HepG2 (cell line): ENCODE data around the gene DAB2IP. TPM values are rescaled to one million over a fixed set of nuclear protein-coding genes. Genes with fewer than 3 reads are reported as not detected.

Source experiments
- ATAC-seq: fragments of 200-7000 bp; cut with Tn5 transposase; 3 replicates; pipeline ENCODE4 v1.9.1; 2020; ENCODE audit warnings: mild to moderate bottlenecking, moderate library complexity
- BruUV-seq: library from RNA; stranded (reverse); fragments of 400-500 nt; replicated peaks from 2 replicates; lab custom pipeline; 2021; lab: Mats Ljungman, UMichigan
- CTCF ChIA-PET: fragments of 300-600 bp; formaldehyde crosslinking; extraction: SDS; loops from one replicate; lab custom pipeline; 2021; ENCODE audit warnings: low total read pairs, inconsistent platforms, low intra/inter-chr PET ratio; lab: Yijun Ruan, JAX
- POLR2A ChIA-PET: fragments of 350-600 bp; sonication (Branson Sonifier 250); formaldehyde crosslinking; loops from one replicate; lab custom pipeline; 2020; ENCODE audit warnings: antibody characterized with exemption, inconsistent platforms; lab: Yijun Ruan, JAX
- DNase-seq: peaks from one replicate; pipeline ENCODE4 v3.0.0-alpha.2; 2015; ENCODE audit warnings: low spot score
- FAIRE-seq: peaks from 3 replicates; lab custom pipeline; 2011; peaks lifted over from hg19 to GRCh38; lab: Jason Lieb, UNC
- H2AFZ ChIP-seq: one replicate; pipeline ENCODE4 v1.6.1; 2011; ENCODE audit warnings: low read length, inconsistent platforms
- H3K27ac ChIP-seq: fragments of 300-600 bp; 3 replicates; pipeline ENCODE4 v1.8.0; 2011; ENCODE audit warnings: mixed run types, mild to moderate bottlenecking, mixed read lengths, low read length, inconsistent platforms; ENCODE audit not compliant: insufficient read depth; ENCODE audit errors: extremely low read length
- H3K27me3 ChIP-seq, 2 experiments: fragments of 200-600 bp in 1 of 2; 2 replicates in 1 of 2; 3 replicates in 1 of 2; pipeline versions ENCODE4 v1.6.0 to v1.8.0; 2011; ENCODE audit warnings: low read length in 2 of 2, mild to moderate bottlenecking in 2 of 2, moderate library complexity in 2 of 2, inconsistent platforms in 1 of 2; ENCODE audit not compliant: insufficient read depth in 2 of 2, control insufficient read depth in 1 of 2
- H3K36me3 ChIP-seq, 2 experiments: fragments of 200-600 bp in 1 of 2; replicated peaks in 1 of 2; 2 replicates in 1 of 2; 3 replicates in 1 of 2; pipeline versions ENCODE4 v1.5.1 to v1.8.0; 2011; ENCODE audit warnings: low read length in 2 of 2, inconsistent platforms in 1 of 2; ENCODE audit not compliant: insufficient read depth in 2 of 2, control insufficient read depth in 1 of 2
- H3K4me1 ChIP-seq: 2 replicates; pipeline ENCODE4 v1.5.1; 2012; ENCODE audit warnings: low read length, inconsistent platforms; ENCODE audit not compliant: insufficient read depth
- H3K4me2 ChIP-seq: 2 replicates; pipeline ENCODE4 v1.6.0; 2011; ENCODE audit warnings: low read depth, low read length, inconsistent platforms
- H3K4me3 ChIP-seq, 3 experiments: fragments of 200-600 bp in 1 of 3; sonication (generic), shearing (Covaris generic) in 1 of 3; replicated peaks in 1 of 3; 2 replicates each; pipeline ENCODE4 v1.5.1; 2011 to 2016; ENCODE audit warnings: low read length in 3 of 3, inconsistent platforms in 2 of 3, low read depth in 2 of 3, mild to moderate bottlenecking in 2 of 3, control low read depth in 1 of 3, mixed read lengths in 1 of 3; ENCODE audit not compliant: insufficient read depth in 1 of 3
- H3K79me2 ChIP-seq: one replicate; pipeline ENCODE4 v1.6.1; 2011; ENCODE audit warnings: low read length, inconsistent platforms; ENCODE audit not compliant: insufficient read depth
- H3K9ac ChIP-seq: 2 replicates; pipeline ENCODE4 v1.6.0; 2011; ENCODE audit warnings: mild to moderate bottlenecking, low read depth, low read length, inconsistent platforms; ENCODE audit not compliant: insufficient read depth
- H3K9me3 ChIP-seq: 2 replicates; pipeline ENCODE4 v1.5.1; 2012; ENCODE audit warnings: mild to moderate bottlenecking, low read length
- H4K20me1 ChIP-seq: 2 replicates; pipeline ENCODE4 v1.6.0; 2011; ENCODE audit warnings: inconsistent platforms, mild to moderate bottlenecking, low read length, moderate library complexity; ENCODE audit not compliant: insufficient read depth
- PLRG1 ChIP-seq: fragments of 450-650 bp; conservative IDR thresholded peaks from 2 replicates; pipeline ENCODE4 v1.6.1; 2016
- SCMH1 ChIP-seq: sonication (generic); formaldehyde crosslinking; IDR thresholded peaks from 2 replicates; pipeline ENCODE4 v1.9.0; 2021; ENCODE audit warnings: missing genetic modification reagents, mild to moderate bottlenecking, borderline replicate concordance
- SIN3B ChIP-seq: fragments of 150-350 bp; IDR thresholded peaks from 2 replicates; pipeline ENCODE4 v1.6.1; 2014; ENCODE audit warnings: low read length
- TARDBP ChIP-seq: sonication (generic); formaldehyde crosslinking; IDR thresholded peaks from 2 replicates; pipeline ENCODE4 v1.8.0; 2022; ENCODE audit warnings: mild to moderate bottlenecking, missing genetic modification reagents
- THAP11 ChIP-seq: IDR thresholded peaks from 2 replicates; pipeline ENCODE4 v1.6.1; 2016; ENCODE audit warnings: missing biosample characterization, missing genetic modification reagents
- ZFAT ChIP-seq: sonication (generic); formaldehyde crosslinking; conservative IDR thresholded peaks from 2 replicates; pipeline ENCODE4 v1.8.1; 2023; ENCODE audit warnings: missing genetic modification reagents, inconsistent platforms
- ZMYM4 ChIP-seq: sonication (generic); formaldehyde crosslinking; IDR thresholded peaks from 2 replicates; pipeline ENCODE4 v1.8.1; 2023; ENCODE audit warnings: mild to moderate bottlenecking, missing genetic modification reagents
- ZNF362 ChIP-seq: sonication (generic); formaldehyde crosslinking; IDR thresholded peaks from 2 replicates; pipeline ENCODE4 v1.4.0; 2020; ENCODE audit warnings: missing genetic modification reagents, mild to moderate bottlenecking, borderline replicate concordance
- ZNF567 ChIP-seq: sonication (generic); formaldehyde crosslinking; IDR thresholded peaks from 2 replicates; pipeline ENCODE4 v1.8.1; 2023; ENCODE audit warnings: mild to moderate bottlenecking, missing genetic modification reagents, borderline replicate concordance
- WGBS: methylation state at CpG from one replicate; pipeline ENCODE4 v1.1.6; 2017; ENCODE audit warnings: low lambda C conversion rate; 5-methylcytosine and 5-hydroxymethylcytosine counted together
- in situ Hi-C: cut with HindIII; loops from 2 replicates; pipeline ENCODE4 v1.10.0; 2017; ENCODE audit warnings: low pct_unique_long_range_greater_than_20kb; ENCODE audit not compliant: extremely low pct_ligation_motif_present
- intact Hi-C: fragments of 100-400 bp; cut with micrococcal nuclease; formaldehyde crosslinking; loops from one replicate; pipeline ENCODE4 v1.10.0; 2022; ENCODE audit not compliant: unreplicated experiment
- polyA plus RNA-seq, 8 experiments: library from polyadenylated mRNA; depleted of rRNA in 3 of 8; stranded (reverse) in 7 of 8; unstranded in 1 of 8; fragments of >200 nt; fragmentation: Illumina TruSeq in 4 of 8; extraction: Trizol in 4 of 8; gene quantifications; 2 replicates each; pipeline versions ENCODE4 v1.2.1 to v1.2.3, GENCODE V29; 2011 to 2016; ENCODE audit warnings: low read depth in 4 of 8, missing spikeins in 1 of 8, mixed read lengths in 1 of 8; ENCODE audit not compliant: insufficient read depth in 1 of 8
- total RNA-seq, 5 experiments: library from RNA; depleted of rRNA; stranded (reverse); fragments of >200 nt; fragmentation: Illumina TruSeq; extraction: Trizol; gene quantifications; 2 replicates each; pipeline ENCODE4 v1.2.3, GENCODE V29; 2016; ENCODE audit warnings: low read depth in 1 of 5

DAB2IP gene
- total and polyA plus RNA-seq, 2 of the 13 experiments (the other 11 are each of a cell fraction or from before 2014, with no cell fraction given): 25.3 to 37.9 TPM

- BruUV-seq: no TSS peak
- H3K4me3 ChIP-seq: no peak overlapping the region
- H3K27me3 ChIP-seq: no peaks in the 10 kb centered on the region; a peak in 2 of 5 replicates
- H3K9ac ChIP-seq: no peak overlapping the region
- FAIRE-seq: no peak
- DNase-seq: no peak
- ATAC-seq: no peak
- in situ Hi-C loops (loop anchor here (25.0 kb wide), 1 partner anchor 255 kb away; no protein-coding TSS in a partner anchor), intact Hi-C loops (no loop called here)
- TF ChIP-seq SCMH1 (CRISPR knock-in tag) (no peak), TARDBP (CRISPR knock-in tag) (no peak), ZMYM4 (CRISPR knock-in tag) (no peak), ZNF567 (CRISPR knock-in tag) (no peak), THAP11 (CRISPR knock-in tag) (no peak)
- POLR2A ChIA-PET: interaction anchor here (1.1 kb wide), 1 partner anchor 18 kb away, joined by 3 read pairs; no protein-coding TSS in a partner anchor
- H3K9me3 ChIP-seq: no peaks in the 10 kb centered on the region
- no peak overlapping the region for H3K27ac ChIP-seq
- WGBS: 75% methylated on average over 4 of the region's 5 CpGs
- no peaks in the 10 kb centered on the region for H3K36me3 ChIP-seq
- CTCF ChIA-PET: no interaction called here
- no peaks in the 10 kb centered on the region for H4K20me1 ChIP-seq
- H2AFZ ChIP-seq: no peak overlapping the region
- peaks cover 9% of the 10 kb centered on the region for H3K79me2 ChIP-seq
- peaks cover 18% of the 10 kb centered on the region for H3K4me1 ChIP-seq
- no peak overlapping the region for H3K4me2 ChIP-seq
Measured at GRCh38 chr9:121732389-121732788, 81.0 kb downstream of the DAB2IP start.

- no TSS peak for BruUV-seq
- DNase-seq: no peak
Measured at GRCh38 chr9:121732886-121733285, 81.5 kb downstream of the DAB2IP start.

More at GRCh38 chr9:121732886-121733285, 81.5 kb downstream of the DAB2IP start:
- Histone ChIP-seq H3K27ac (no peak overlapping the region), H2AFZ (no peak overlapping the region), H3K9ac (no peak overlapping the region), H3K4me3 (no peak overlapping the region), H3K27me3 (no peaks in the 10 kb centered on the region; a peak in 2 of 5 replicates), H3K4me2 (no peak overlapping the region), H3K36me3 (no peaks in the 10 kb centered on the region), H3K4me1 (peaks cover 18% of the 10 kb centered on the region), H3K79me2 (peaks cover 14% of the 10 kb centered on the region), H4K20me1 (no peaks in the 10 kb centered on the region), H3K9me3 (no peaks in the 10 kb centered on the region)
- 69% methylated on average over 4 of the region's 4 CpGs for WGBS
- FAIRE-seq: no peak
- in situ Hi-C loops: loop anchor here (25.0 kb wide), 1 partner anchor 254 kb away; no protein-coding TSS in a partner anchor
- POLR2A ChIA-PET: interaction anchor here (1.1 kb wide), 1 partner anchor 18 kb away, joined by 3 read pairs; no protein-coding TSS in a partner anchor
- CTCF ChIA-PET: no interaction called here
- ATAC-seq: no peak
- TF ChIP-seq ZFAT (CRISPR knock-in tag) (no peak), SIN3B (no peak), PLRG1 (no peak), ZNF362 (no peak)
- intact Hi-C loops: no loop called here
